Sciatic nerve (tissue), 2 donors: ENCODE measurements around the gene RAD17. TPM values are rescaled to one million over a fixed set of nuclear protein-coding genes. Genes with fewer than 3 reads are reported as not detected.
A peak's percentile ranks its signal among the peaks of the same experiment; 100 is the strongest.
"Not testable (repeated sequence)": the region's sequence is repeated elsewhere in the genome, so short reads cannot be mapped to it uniquely, and the experiment has no call there.

Experiments
- ATAC-seq: fragments of 200-7000 bp; cut with Tn5 transposase; one replicate; pipeline ENCODE4 v1.9.1; 2020; ENCODE audit warnings: mild to moderate bottlenecking, moderate library complexity
- DNase-seq: peaks from one replicate; pipeline ENCODE4 v3.0.0-alpha.2; 2020; ENCODE audit warnings: low spot score
- intact Hi-C: fragments of 100-400 bp; cut with DNase I; formaldehyde crosslinking; loops from one replicate; pipeline ENCODE4 v1.14.2; 2022
- total RNA-seq: library from RNA; stranded (reverse); fragmentation: NEBNext Ultra II Directional; extraction: Animal tissue kit (Norgen Biotek cat#: 25700); gene quantifications from one replicate; pipeline ENCODE4 v1.2.1, GENCODE V29; 2021
- donor health status: DM: no; HTN: no; CAD: no.
- donor health status: DM: no; HTN: no; CAD: no.

The RAD17 gene
- 22.7 TPM for total RNA-seq

DNA sequence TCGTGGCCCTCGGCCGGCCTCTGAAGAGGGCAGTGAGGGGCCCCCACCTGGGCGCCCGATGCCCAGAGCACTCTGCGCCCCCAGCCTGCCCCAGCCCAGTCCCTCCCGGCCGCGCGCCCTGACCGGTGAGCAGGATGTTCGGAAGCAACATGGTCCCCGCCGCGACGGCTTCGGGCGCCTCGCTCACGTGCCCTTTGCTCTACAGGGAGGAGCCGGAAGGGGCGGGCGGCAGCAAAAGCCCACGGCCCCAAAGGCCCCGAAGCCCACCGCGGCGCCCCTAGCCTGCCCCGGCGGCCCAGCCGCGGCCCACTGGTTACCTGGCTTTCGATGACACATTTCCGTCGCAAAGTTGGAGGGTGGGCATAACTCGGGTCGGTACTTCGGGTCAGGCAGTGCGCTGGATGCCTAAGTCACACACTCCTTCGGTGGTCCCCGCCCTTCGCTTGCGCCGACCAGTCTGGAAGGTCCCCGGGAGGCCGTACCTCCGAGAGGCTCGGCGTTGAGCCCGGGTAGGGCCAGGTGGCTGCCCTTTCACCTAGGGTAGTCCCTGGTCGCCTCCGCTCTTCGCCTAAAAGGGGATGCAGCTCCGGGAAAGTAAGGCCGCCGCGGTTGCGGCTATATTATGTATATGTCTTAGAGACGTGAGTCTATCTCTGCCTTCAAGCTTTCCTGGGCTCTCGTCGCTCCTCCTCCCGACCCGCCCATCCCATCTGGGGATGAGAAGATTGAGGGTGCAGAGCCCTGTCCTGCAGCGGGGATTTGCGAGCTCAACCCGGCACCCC lies at the start of gene RAD17, which contains the start of the genes AK6 and TAF9:
RAD17 (plus strand) TSS at position 479 of the 782 bp plus-strand sequence. CDS start 2,391 bp downstream, outside the sequence.
AK6 (minus strand) TSS at position 181 of the 782 bp plus-strand sequence; CDS start at position 151, 30 bp downstream.
TAF9 (minus strand) TSS at position 181 of the 782 bp plus-strand sequence. CDS start 3,783 bp downstream, outside the sequence.
- intact Hi-C loops: no loop called here
- ATAC-seq (peak; percentile 99), DNase-seq (peak; percentile 95)

DNA sequence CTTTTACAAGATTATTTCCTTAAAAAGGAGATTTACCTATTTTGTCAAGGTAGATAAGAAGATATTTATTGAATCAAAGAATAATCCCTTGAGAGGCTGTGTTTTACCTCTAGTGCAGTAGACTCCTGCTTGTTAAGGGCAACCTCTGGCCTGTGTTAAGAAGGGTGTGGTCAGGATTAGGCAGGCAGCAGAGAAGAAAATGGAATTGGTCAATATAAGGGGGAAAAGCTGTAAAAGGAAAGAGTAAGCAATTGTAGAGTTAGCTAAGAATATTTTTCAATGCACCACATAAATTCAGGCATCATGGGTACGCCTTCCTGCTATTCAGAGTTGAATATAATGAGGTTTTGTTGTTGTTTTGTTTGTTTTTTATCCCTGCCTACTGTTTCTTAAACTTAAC lies 43.3 kb upstream of the RAD17 start:
- intact Hi-C loops: no loop called here
- DNase-seq (no peak), ATAC-seq (no peak)

GRCh38 chr5:69329905-69330489 lies 39.6 kb upstream of the RAD17 start:
- intact Hi-C loops: loop anchor here (10.0 kb wide), 1 partner anchor 45 kb away; no protein-coding TSS in a partner anchor
- no peak for ATAC-seq
- no peak for DNase-seq

GRCh38 chr5:69331528-69332445 lies 37.8 kb upstream of the RAD17 start:
- intact Hi-C loops: loop anchor here (10.0 kb wide), 1 partner anchor 47 kb away; no protein-coding TSS in a partner anchor
- no peak for ATAC-seq
- no peak for DNase-seq

GRCh38 chr5:69333668-69334315 lies 35.8 kb upstream of the RAD17 start:
- DNase-seq, ATAC-seq: not testable (repeated sequence)
- intact Hi-C loops: loop anchor here (10.0 kb wide), 1 partner anchor 49 kb away; no protein-coding TSS in a partner anchor

GRCh38 chr5:69334793-69335268 lies 34.8 kb upstream of the RAD17 start:
- intact Hi-C loops: loop anchor here (10.0 kb wide), 1 partner anchor 50 kb away; no protein-coding TSS in a partner anchor
- peak; percentile 92 for DNase-seq

DNA sequence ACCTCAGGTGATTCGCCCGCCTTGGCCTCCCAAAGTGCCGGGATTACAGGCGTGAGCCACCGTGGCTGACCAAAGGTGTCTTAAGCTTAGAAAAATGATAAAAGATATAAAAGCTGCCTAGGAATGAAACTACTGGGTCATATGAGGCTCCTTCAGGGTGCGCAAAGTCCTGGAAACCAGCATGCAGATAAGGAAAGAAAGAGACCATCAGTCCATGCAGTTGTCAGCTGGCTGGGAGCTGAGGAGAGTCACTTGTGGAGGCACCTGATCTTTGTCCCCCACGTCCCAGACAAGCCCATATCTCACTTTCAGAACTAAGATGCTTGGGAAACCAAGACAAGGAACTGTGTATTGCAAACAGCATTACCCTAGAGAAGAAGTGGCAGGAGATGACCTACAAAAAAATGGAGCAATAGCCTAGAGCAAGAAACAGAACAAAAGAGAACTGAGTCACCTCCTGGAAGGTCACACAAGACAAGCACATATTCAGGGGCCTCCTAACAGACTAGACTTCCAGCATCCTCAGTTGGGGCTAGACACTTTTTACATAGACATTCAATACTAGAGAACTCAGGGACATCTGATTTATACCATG lies 34.2 kb upstream of the RAD17 start:
- ATAC-seq (no peak), DNase-seq (no peak)
- intact Hi-C loops: loop anchor here (10.0 kb wide), 1 partner anchor 51 kb away; no protein-coding TSS in a partner anchor

More at GRCh38 chr5:69334793-69335268, 34.8 kb upstream of the RAD17 start:
- ATAC-seq: peak; percentile 90

GRCh38 chr5:69341520-69342161 lies 28.0 kb upstream of the RAD17 start:
- no peak for ATAC-seq
- no peak for DNase-seq
- intact Hi-C loops: no loop called here

DNA sequence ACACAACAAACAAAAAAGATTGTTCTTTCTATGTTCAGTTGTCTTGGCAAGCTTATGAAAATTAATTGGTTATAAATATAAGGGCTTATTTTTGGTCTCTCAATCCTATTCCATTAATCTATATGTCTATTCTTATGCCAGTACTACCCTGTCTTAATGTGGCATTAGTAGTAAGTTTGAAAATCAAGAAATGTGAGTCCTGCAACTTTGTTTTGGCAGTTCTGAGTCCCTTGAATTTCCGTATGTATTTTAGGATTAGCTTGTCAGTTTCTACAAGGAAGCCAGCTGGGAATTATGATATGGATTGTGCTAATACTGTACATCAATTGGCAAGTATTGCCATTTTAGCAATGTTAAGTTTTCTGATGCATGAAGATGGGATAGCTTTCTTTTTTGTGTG lies 26.5 kb upstream of the RAD17 start:
- intact Hi-C loops: no loop called here
- DNase-seq: no peak
- ATAC-seq: no peak

- ATAC-seq (no peak), DNase-seq (no peak)
- intact Hi-C loops: no loop called here
These were observed 19.0 kb upstream of the RAD17 start for GRCh38 chr5:69350664-69351063.

DNA sequence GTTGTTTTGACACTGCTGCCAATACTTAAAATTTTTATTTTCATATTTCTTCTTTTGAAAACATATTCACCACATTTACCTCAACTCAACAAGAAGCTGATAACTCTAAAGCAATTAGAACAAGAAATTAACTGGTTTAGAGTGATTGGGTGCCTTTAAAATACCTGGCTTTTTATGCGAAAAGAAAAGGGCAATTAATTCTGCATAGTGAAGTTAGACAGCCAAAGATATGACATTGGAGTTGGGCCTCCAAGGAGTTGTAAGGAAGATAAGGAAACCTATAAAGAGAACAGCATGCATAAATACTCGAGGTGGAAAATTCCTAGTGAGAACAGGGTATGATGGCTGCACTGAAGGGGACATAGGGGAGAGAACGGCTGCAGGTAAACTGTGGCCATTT lies 9.9 kb upstream of the RAD17 start:
- intact Hi-C loops: no loop called here
- DNase-seq (no peak), ATAC-seq (no peak)

- intact Hi-C loops: no loop called here
- no peak for ATAC-seq
These were observed 9.2 kb upstream of the RAD17 start for GRCh38 chr5:69360442-69360841.

GRCh38 chr5:69364414-69364813 lies 5.2 kb upstream of the RAD17 start:
- DNase-seq (no peak), ATAC-seq (no peak)
- intact Hi-C loops: no loop called here

More at GRCh38 chr5:69360442-69360841, 9.2 kb upstream of the RAD17 start:
- no peak for DNase-seq

GRCh38 chr5:69364850-69365249 lies 4.8 kb upstream of the RAD17 start:
- intact Hi-C loops: no loop called here
- no peak for DNase-seq
- no peak for ATAC-seq

- ATAC-seq: no peak
- intact Hi-C loops: no loop called here
- no peak for DNase-seq
These were observed 1.8 kb upstream of the RAD17 start for GRCh38 chr5:69367697-69368279.

DNA sequence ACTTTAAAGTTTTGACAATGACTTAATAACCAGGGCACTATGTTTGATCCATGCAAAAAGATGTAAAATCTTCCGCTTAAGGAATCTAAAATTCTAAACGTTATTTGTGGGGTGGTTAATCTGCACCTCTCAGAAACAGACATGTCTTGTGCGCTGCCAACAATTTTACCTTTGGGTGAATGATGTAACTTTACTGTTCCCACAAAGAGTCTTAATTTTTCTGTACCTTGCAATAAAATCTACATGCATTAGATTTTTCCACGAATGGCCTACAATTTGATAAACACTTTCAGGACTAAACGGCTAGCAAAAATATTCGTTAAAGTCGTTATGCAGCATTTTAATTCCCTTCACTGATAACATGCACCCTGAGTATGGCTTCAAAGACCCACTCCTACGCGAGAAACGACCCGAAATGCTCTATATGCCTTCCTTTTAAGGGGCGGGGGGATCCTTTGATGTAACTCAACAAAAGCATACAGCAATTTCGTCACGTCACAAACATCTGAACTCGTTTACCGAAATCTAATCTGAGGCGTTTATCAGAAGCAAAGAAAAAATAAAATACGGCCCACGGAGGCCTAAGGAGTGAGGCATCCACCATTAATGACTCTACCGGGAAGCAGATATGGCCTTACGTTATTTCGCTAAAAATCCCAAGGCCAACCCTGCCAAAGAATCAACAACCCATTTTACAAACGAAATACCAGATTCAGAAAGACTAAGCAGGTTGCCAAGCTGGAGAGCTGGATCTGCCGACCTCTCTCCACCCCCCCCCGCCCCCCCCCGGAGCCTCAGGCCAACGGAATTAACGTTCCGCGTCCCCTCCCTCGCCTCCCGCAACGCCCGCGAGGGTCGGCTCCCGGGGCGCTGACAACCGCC lies 919 bp upstream of the RAD17 start:
- ATAC-seq (no peak), DNase-seq (no peak)
- intact Hi-C loops: no loop called here
